Transverse colon (tissue), 3 donors: ENCODE data around the gene MYZAP.

Experiments
- CTCF ChIP-seq, 5 experiments: fragments of 200-600 bp in 3 of 5; fragments of 450-650 bp in 2 of 5; sonication (generic) in 3 of 5; IDR thresholded peaks; 1 replicate in 2 of 5; 2 replicates in 3 of 5; pipeline ENCODE4 v1.5.1; 2016 to 2017; ENCODE audit warnings: antibody characterized with exemption in 5 of 5, inconsistent platforms in 3 of 5, mild to moderate bottlenecking in 2 of 5, moderate library complexity in 1 of 5
- POLR2A ChIP-seq: fragments of 450-650 bp; IDR thresholded peaks from one replicate; pipeline ENCODE4 v1.6.1; 2016; ENCODE audit warnings: antibody characterized with exemption, mild to moderate bottlenecking, moderate library complexity

GRCh38 chr15:57676585-57676984 lies 84.9 kb downstream of the MYZAP start:
- no peak for TF ChIP-seq CTCF (IDR thresholded peaks at IDR 0.05)
- no peak for TF ChIP-seq POLR2A
